HCT116 (cell line): ENCODE data around the gene CCDC85B. TPM values are rescaled to one million over a fixed set of nuclear protein-coding genes. Genes with fewer than 3 reads are reported as not detected.

ENCODE experiments used
- ATAC-seq: fragments of 200-7000 bp; cut with Tn5 transposase; 2 replicates; pipeline ENCODE4 v1.9.1; 2020; ENCODE audit warnings: mild to moderate bottlenecking, moderate library complexity
- BruUV-seq: library from RNA; stranded (reverse); fragments of 400-500 nt; replicated peaks from 2 replicates; lab custom pipeline; 2021; lab: Mats Ljungman, UMichigan
- CTCF ChIA-PET: fragments of 300-600 bp; sonication (Branson Sonifier 250); formaldehyde crosslinking; loops from one replicate; lab custom pipeline; 2021; ENCODE audit warnings: antibody characterized with exemption; lab: Charles Lee
- POLR2A ChIA-PET: fragments of 300-600, 350-600 bp; sonication (Branson Sonifier 250); formaldehyde crosslinking; loops from one replicate; lab custom pipeline; 2021; ENCODE audit warnings: antibody characterized with exemption; lab: Charles Lee
- RAD21 ChIA-PET, 2 experiments: fragments of 300-600 bp; sonication (Branson Sonifier 250); formaldehyde crosslinking; loops; one replicate each; lab custom pipeline; 2023; ENCODE audit warnings: low total read pairs in 2 of 2; ENCODE audit not compliant: uncharacterized antibody in 2 of 2, unreplicated experiment in 2 of 2, low non-redundant PET in 1 of 2; lab: Charles Lee
- DNase-seq: peaks from one replicate; pipeline ENCODE4 v3.0.0-alpha.2; 2010; ENCODE audit warnings: low read depth, low spot score
- H2AFZ ChIP-seq: fragments of 200-600 bp; shearing (Covaris generic), sonication (generic); 2 replicates; pipeline ENCODE4 v1.6.1; 2017; ENCODE audit warnings: low read depth, mixed run types, mixed read lengths, antibody characterized with exemption, low read length; ENCODE audit not compliant: poor library complexity, severe bottlenecking
- H3K27ac ChIP-seq: 2 replicates; pipeline ENCODE4 v1.5.1; 2012; ENCODE audit warnings: low read depth, low read length
- H3K27me3 ChIP-seq: fragments of 200-600 bp; sonication (generic); 2 replicates; pipeline ENCODE4 v1.6.1; 2016; ENCODE audit warnings: mixed run types, low read length, mixed read lengths; ENCODE audit not compliant: insufficient read depth
- H3K36me3 ChIP-seq, 2 experiments: fragments of 200-500 bp in 1 of 2; fragments of 200-600 bp in 1 of 2; sonication (Bioruptor generic) in 1 of 2; sonication (generic) in 1 of 2; 2 replicates each; pipeline versions ENCODE4 v1.5.1 to v1.6.1; 2014 to 2016; ENCODE audit warnings: low read length in 2 of 2, inconsistent platforms in 1 of 2, mixed read lengths in 1 of 2, mixed run types in 1 of 2; ENCODE audit not compliant: insufficient read depth in 2 of 2, control insufficient read depth in 1 of 2
- H3K4me1 ChIP-seq, 2 experiments: fragments of 200-600 bp in 1 of 2; sonication (generic) in 1 of 2; 2 replicates each; pipeline versions ENCODE4 v1.5.1 to v1.6.1; 2012 to 2017; ENCODE audit warnings: low read length in 2 of 2, inconsistent platforms in 1 of 2, mild to moderate bottlenecking in 1 of 2, mixed read lengths in 1 of 2, mixed run types in 1 of 2, moderate library complexity in 1 of 2; ENCODE audit not compliant: insufficient read depth in 2 of 2, control insufficient read depth in 1 of 2
- H3K4me2 ChIP-seq: fragments of 200-600 bp; sonication (generic); 2 replicates; pipeline ENCODE4 v1.6.1; 2017; ENCODE audit warnings: mixed run types, low read length, mixed read lengths
- H3K4me3 ChIP-seq, 2 experiments: fragments of 200-600 bp in 1 of 2; sonication (generic) in 1 of 2; replicated peaks in 1 of 2; 2 replicates each; pipeline ENCODE4 v1.5.1; 2011 to 2016; ENCODE audit warnings: low read length in 2 of 2, control low read depth in 1 of 2, low read depth in 1 of 2, mild to moderate bottlenecking in 1 of 2, mixed read lengths in 1 of 2, mixed run types in 1 of 2
- H3K79me2 ChIP-seq: fragments of 200-600 bp; sonication (generic); 2 replicates; pipeline ENCODE4 v1.6.1; 2017; ENCODE audit warnings: mild to moderate bottlenecking, mixed run types, low read length, moderate library complexity, mixed read lengths; ENCODE audit not compliant: insufficient read depth
- H3K9ac ChIP-seq: fragments of 200-600 bp; sonication (generic); 2 replicates; pipeline ENCODE4 v1.6.1; 2016; ENCODE audit warnings: low read length, mixed read lengths
- H3K9me2 ChIP-seq: fragments of 200-600 bp; sonication (generic), shearing (Covaris generic); 2 replicates; pipeline ENCODE4 v1.6.1; 2017; ENCODE audit warnings: mixed run types, mild to moderate bottlenecking, moderate library complexity; ENCODE audit not compliant: insufficient read depth
- H3K9me3 ChIP-seq, 2 experiments: fragments of 200-500 bp in 1 of 2; fragments of 200-600 bp in 1 of 2; sonication (Bioruptor generic) in 1 of 2; sonication (generic) in 1 of 2; 2 replicates each; pipeline ENCODE4 v1.6.1; 2014 to 2017; ENCODE audit warnings: low read length in 2 of 2, mixed read lengths in 2 of 2, inconsistent platforms in 1 of 2, low read depth in 1 of 2, mild to moderate bottlenecking in 1 of 2, mixed run types in 1 of 2, moderate library complexity in 1 of 2; ENCODE audit not compliant: control insufficient read depth in 1 of 2, insufficient read depth in 1 of 2
- H4K20me1 ChIP-seq: fragments of 200-600 bp; sonication (generic), shearing (Covaris generic); 2 replicates; pipeline ENCODE4 v1.6.1; 2017; ENCODE audit warnings: mixed run types, mild to moderate bottlenecking, moderate library complexity; ENCODE audit not compliant: insufficient read depth
- ATF3 ChIP-seq: IDR thresholded peaks from 2 replicates; pipeline ENCODE4 v1.6.1; 2012
- CTCF ChIP-seq, 3 experiments: fragments of 200-600 bp in 1 of 3; sonication (generic) in 1 of 3; IDR thresholded peaks in 2 of 3; conservative IDR thresholded peaks in 1 of 3; 2 replicates each; pipeline ENCODE4 v1.5.1; 2012 to 2017; ENCODE audit warnings: low read depth in 2 of 3, low read length in 2 of 3, antibody characterized with exemption in 1 of 3, borderline replicate concordance in 1 of 3, control low read depth in 1 of 3, mild to moderate bottlenecking in 1 of 3, mixed read lengths in 1 of 3, mixed run types in 1 of 3, moderate library complexity in 1 of 3; ENCODE audit not compliant: insufficient read depth in 1 of 3
- ELF1 ChIP-seq: IDR thresholded peaks from 2 replicates; pipeline ENCODE4 v1.6.1; 2012; ENCODE audit warnings: low read depth, borderline replicate concordance
- REST ChIP-seq: IDR thresholded peaks from 2 replicates; pipeline ENCODE4 v1.6.1; 2012; ENCODE audit warnings: low read depth
- SIN3A ChIP-seq: IDR thresholded peaks from 2 replicates; pipeline ENCODE4 v1.6.1; 2012; ENCODE audit warnings: low read depth
- TCF7L2 ChIP-seq: IDR thresholded peaks from 2 replicates; pipeline ENCODE4 v1.7.0; 2011; ENCODE audit warnings: borderline replicate concordance, inconsistent platforms; ENCODE audit not compliant: insufficient read depth, insufficient read length; ENCODE audit errors: extremely low read depth
- intact Hi-C: fragments of 100-400 bp; cut with micrococcal nuclease; formaldehyde crosslinking; loops from 2 replicates; pipeline ENCODE4 v1.10.0; 2022
- total RNA-seq: library from RNA; stranded (reverse); gene quantifications from one replicate; pipeline ENCODE4 v1.2.1, GENCODE V29; 2021; ENCODE audit not compliant: unreplicated experiment

CCDC85B gene
- total RNA-seq, 1 experiment from 2014 or later = 84.3 TPM

GRCh38 chr11:65884716-65885092 lies 5.8 kb upstream of the CCDC85B start:
- H3K36me3 ChIP-seq = peaks cover 14 to 50% of the 10 kb centered on the region in 2 experiments
- no peak for DNase-seq
- H3K27me3 ChIP-seq = no peaks in the 10 kb centered on the region
- ChIA-PET POLR2A (interaction anchor here (0.8 to 1.6 kb wide), 8 partner anchors 9 to 173 kb away, joined by 3 to 9 read pairs (median 4); partner anchors contain the start of genes CFL1 and KAT5), RAD21 (interaction anchor here in 1 of 2 experiments (0.6 to 1.3 kb wide), 4 partner anchors 57 to 173 kb away, joined by 3 to 4 read pairs (median 3); partner anchors contain the start of gene KAT5), CTCF (interaction anchor here (1.0 to 3.1 kb wide), 25 partner anchors 11 to 270 kb away, joined by 3 to 38 read pairs (median 5); partner anchors contain the start of genes AP5B1, FOSL1, KAT5 and MUS81)
- peak overlapping the region; percentile 14; the same call in 1 of the 2 replicates for H3K4me2 ChIP-seq
- peaks cover 39% of the 10 kb centered on the region for H3K79me2 ChIP-seq
- H3K9me2 ChIP-seq = no peaks in the 10 kb centered on the region
- no peak overlapping the region; the same call in 1 of the 2 replicates for H3K27ac ChIP-seq
- ATAC-seq = peak; percentile 56
- BruUV-seq = no TSS peak
- no peak overlapping the region for H3K4me3 ChIP-seq
- intact Hi-C loops = loop anchor here (1.0 kb wide), 2 partner anchors 105 to 173 kb away; no protein-coding TSS in a partner anchor
- TF ChIP-seq TCF7L2 (no peak), SIN3A (no peak), ATF3 (no peak), REST (no peak), ELF1 (no peak), CTCF (IDR thresholded peaks at IDR 0.05 in 2 of 3, conservative IDR thresholded peaks at IDR 0.05 in 1 of 3; ENCODE audit: borderline replicate concordance in 1 of 3, insufficient read depth in 1 of 3, low read depth in 2 of 3, low read length in 2 of 3) (peak in 2 of 3 experiments; percentile 100; a peak in 4 of 6 replicates)
- H2AFZ ChIP-seq = no peak overlapping the region
- no peaks in the 10 kb centered on the region for H4K20me1 ChIP-seq
- H3K9me3 ChIP-seq = no peaks in the 10 kb centered on the region
- H3K9ac ChIP-seq = no peak overlapping the region
- peaks cover 10 to 38% of the 10 kb centered on the region in 2 experiments for H3K4me1 ChIP-seq
